IPS-18a (cell line): Measurements from ENCODE around the gene RAB44.

ENCODE experiments used
- H3K27ac ChIP-seq: one replicate; pipeline ENCODE4 v1.5.1; 2013; ENCODE audit warnings: low read length
- H3K27me3 ChIP-seq: one replicate; pipeline ENCODE4 v1.6.1; 2013; ENCODE audit warnings: mild to moderate bottlenecking, low read length; ENCODE audit not compliant: control insufficient read depth, insufficient read depth
- H3K36me3 ChIP-seq: one replicate; pipeline ENCODE4 v1.6.1; 2013; ENCODE audit warnings: low read depth, low read length; ENCODE audit not compliant: control insufficient read depth
- H3K4me1 ChIP-seq: one replicate; pipeline ENCODE4 v1.6.1; 2013; ENCODE audit warnings: low read depth, low read length; ENCODE audit not compliant: control insufficient read depth
- H3K4me3 ChIP-seq: one replicate; pipeline ENCODE4 v1.5.1; 2013; ENCODE audit warnings: low read length
- H3K9ac ChIP-seq: one replicate; pipeline ENCODE4 v1.6.1; 2013; ENCODE audit warnings: mild to moderate bottlenecking, low read length, moderate library complexity
- H3K9me3 ChIP-seq: one replicate; pipeline ENCODE4 v1.6.1; 2013; ENCODE audit warnings: low read depth, low read length; ENCODE audit not compliant: control insufficient read depth

The RAB44 gene

GRCh38 chr6:36729161-36729524, 31.5 kb downstream of the RAB44 start:
- Histone ChIP-seq H3K4me1 (no peaks in the 10 kb centered on the region), H3K27me3 (no peaks in the 10 kb centered on the region), H3K4me3 (no peak overlapping the region), H3K9me3 (no peaks in the 10 kb centered on the region), H3K27ac (no peak overlapping the region), H3K9ac (no peak overlapping the region), H3K36me3 (no peaks in the 10 kb centered on the region)

DNA sequence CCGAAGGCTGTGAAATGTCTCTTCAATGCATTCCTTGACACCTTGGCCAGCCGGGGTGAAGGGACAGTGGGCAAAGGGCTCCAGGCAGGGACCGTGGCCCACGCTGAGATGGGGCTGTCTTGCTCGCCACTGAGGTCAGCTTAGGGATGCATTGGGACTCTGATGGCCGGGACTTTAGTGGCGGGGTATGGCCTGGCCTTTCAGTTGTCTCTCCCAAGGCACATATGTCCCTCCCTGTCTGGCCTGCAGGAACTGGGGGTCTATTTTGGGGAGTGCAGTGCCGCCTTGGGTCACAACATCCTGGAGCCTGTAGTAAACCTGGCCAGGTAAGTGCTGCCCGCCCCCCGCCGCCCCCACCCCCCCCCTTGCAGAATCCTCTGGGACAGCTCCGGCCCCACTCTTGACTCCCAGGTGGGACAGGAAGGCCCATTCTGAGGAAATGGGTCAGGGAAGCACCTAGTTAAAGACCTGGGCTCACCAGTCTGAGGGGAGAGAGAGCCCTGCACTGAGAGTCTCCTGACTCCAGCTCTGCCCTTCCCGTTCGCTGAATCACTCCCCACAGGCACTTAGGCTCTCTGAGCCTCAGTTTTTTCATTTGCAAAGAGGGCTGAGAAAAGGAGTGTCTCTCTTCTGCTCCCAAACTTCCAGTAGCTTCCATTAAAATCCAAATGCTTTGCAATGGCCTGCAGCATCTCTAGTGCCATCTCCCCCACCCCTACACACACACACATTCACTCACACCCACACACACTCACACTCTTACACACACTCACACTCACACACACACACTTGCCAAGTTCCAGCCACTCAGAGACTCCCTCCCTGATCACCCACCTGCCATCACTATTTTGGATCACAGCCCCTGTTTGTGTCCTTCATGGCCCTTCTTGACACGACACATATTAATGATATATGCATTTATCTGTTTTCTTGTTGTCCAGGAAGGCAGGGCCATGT, 33.1 kb downstream of the RAB44 start:
- H3K27me3 ChIP-seq, result no peaks in the 10 kb centered on the region
- no peaks in the 10 kb centered on the region for H3K36me3 ChIP-seq
- no peak overlapping the region for H3K27ac ChIP-seq
- H3K9ac ChIP-seq, result no peak overlapping the region
- H3K9me3 ChIP-seq, result no peaks in the 10 kb centered on the region
- H3K4me3 ChIP-seq, result no peak overlapping the region
- H3K4me1 ChIP-seq, result no peaks in the 10 kb centered on the region

GRCh38 chr6:36731622-36732310, 34.1 kb downstream of the RAB44 start:
- no peaks in the 10 kb centered on the region for H3K4me1 ChIP-seq
- H3K27me3 ChIP-seq, result no peaks in the 10 kb centered on the region
- no peaks in the 10 kb centered on the region for H3K9me3 ChIP-seq
- no peak overlapping the region for H3K4me3 ChIP-seq
- no peak overlapping the region for H3K27ac ChIP-seq
- H3K36me3 ChIP-seq, result no peaks in the 10 kb centered on the region
- no peak overlapping the region for H3K9ac ChIP-seq

DNA sequence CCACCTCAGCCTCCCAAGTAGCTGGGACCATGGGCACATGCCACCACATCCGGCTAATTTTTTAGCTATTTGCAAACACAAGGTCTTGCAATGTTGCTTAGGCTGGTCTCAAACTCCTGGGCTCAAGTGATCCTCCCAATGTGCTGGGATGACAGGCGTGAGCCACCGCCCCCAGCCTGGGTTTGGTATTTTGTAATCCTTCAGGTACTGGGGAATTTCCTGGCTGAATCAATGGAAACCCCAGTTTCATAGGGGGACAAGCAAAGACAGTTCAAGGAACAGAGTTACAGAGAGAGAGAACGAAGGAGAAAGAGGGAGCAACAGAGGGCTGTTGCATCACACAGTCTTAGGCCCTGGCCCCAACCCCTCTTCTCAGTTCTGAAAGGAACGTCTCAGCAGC, 35.7 kb downstream of the RAB44 start:
- Histone ChIP-seq H3K27me3 (no peaks in the 10 kb centered on the region), H3K9me3 (no peaks in the 10 kb centered on the region), H3K4me3 (no peak overlapping the region), H3K27ac (no peak overlapping the region), H3K9ac (no peak overlapping the region), H3K4me1 (no peaks in the 10 kb centered on the region), H3K36me3 (no peaks in the 10 kb centered on the region)

DNA sequence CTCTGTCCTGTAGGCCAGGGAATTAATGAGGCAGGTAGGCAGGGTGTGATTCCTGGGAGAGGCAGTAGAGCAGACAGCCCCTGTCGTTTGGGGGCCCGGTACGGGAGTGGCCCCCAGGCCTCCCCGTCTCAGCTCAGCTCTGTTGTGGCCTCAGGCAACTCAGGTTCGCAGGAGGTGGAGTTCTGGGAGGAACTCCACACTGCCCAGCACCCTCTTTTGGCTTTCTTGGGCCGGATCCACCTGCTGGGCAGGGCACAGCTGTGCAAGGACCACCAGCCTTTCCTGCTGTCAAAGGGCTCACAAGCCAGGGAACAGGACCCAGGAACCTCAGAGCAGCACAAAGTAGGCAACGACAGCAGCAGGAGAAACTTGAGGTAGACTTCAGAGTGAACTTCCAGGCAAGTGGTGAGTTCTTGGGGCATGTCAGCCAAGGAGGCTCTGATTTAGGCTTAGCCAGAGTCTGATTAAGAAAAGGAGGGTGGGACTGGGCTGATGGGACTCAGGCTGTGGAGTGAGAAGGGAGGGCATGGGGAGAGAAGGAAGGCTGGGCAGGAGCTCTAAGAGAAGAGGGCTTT, 36.9 kb downstream of the RAB44 start:
- no peak overlapping the region for H3K9ac ChIP-seq

DNA sequence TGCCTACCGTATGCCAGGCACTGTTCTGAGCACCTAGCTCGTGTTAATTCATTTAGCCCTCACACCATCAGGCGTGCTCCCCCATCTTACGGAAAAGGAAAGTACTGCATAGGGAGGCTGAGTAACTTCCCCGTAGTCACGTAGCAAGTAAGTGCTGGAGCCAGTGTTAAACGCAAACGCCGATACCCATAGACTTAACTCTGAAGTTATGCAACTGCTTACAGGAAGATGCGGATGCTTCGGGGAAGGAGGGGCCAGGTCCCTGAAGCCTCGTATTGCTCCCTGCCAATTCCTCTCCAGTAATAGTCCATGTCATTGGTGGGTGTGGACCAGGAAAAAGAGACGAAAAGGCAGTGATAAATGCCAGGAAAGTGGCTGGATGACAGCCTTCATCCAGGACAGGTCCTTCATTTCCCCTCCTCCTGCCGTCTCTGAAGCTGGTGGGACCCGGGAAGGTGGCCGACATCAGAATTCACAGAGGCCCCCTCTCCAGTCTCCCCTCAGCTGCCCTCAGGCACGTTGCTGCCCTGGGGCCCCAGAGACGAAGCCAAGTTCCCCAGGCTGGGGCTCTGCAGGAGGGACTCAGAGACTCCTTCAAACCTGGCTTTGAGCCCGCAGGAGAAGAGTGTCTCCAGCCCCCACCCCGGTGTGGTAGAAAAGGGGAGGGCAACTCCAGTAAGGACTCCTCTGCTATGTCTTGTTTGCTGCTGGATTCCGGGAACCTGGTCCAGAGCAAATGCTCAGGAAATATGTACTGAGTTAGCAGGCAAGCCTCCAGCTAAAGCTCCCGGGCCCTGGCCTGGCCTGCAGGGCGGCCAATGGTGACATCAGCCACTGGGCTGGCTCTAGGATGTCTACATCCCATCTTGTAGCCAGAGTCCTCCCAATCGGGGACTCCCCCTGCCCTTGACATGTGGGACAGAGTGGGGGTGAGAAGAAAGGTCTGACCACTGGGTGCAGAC, 37.8 kb downstream of the RAB44 start:
- Histone ChIP-seq H3K4me3 (no peak overlapping the region), H3K9ac (no peak overlapping the region), H3K9me3 (no peaks in the 10 kb centered on the region), H3K4me1 (no peaks in the 10 kb centered on the region), H3K27ac (no peak overlapping the region), H3K36me3 (no peaks in the 10 kb centered on the region), H3K27me3 (no peaks in the 10 kb centered on the region)

More for the DNA sequence above, 36.9 kb downstream of the RAB44 start:
- H3K9me3 ChIP-seq, result no peaks in the 10 kb centered on the region
- H3K27ac ChIP-seq, result no peak overlapping the region
- no peaks in the 10 kb centered on the region for H3K36me3 ChIP-seq
- no peak overlapping the region for H3K4me3 ChIP-seq
- no peaks in the 10 kb centered on the region for H3K4me1 ChIP-seq
- no peaks in the 10 kb centered on the region for H3K27me3 ChIP-seq

GRCh38 chr6:36737043-36737785, 39.6 kb downstream of the RAB44 start:
- H3K36me3 ChIP-seq, result no peaks in the 10 kb centered on the region
- no peak overlapping the region for H3K9ac ChIP-seq
- no peak overlapping the region for H3K27ac ChIP-seq
- no peaks in the 10 kb centered on the region for H3K9me3 ChIP-seq
- H3K4me3 ChIP-seq, result no peak overlapping the region
- H3K27me3 ChIP-seq, result no peaks in the 10 kb centered on the region
- no peaks in the 10 kb centered on the region for H3K4me1 ChIP-seq

GRCh38 chr6:36738108-36738507, 40.5 kb downstream of the RAB44 start:
- no peak overlapping the region for H3K27ac ChIP-seq
- no peaks in the 10 kb centered on the region for H3K27me3 ChIP-seq
- H3K4me3 ChIP-seq, result no peak overlapping the region
- H3K36me3 ChIP-seq, result no peaks in the 10 kb centered on the region
- H3K9ac ChIP-seq, result no peak overlapping the region
- H3K9me3 ChIP-seq, result no peaks in the 10 kb centered on the region
- no peaks in the 10 kb centered on the region for H3K4me1 ChIP-seq

GRCh38 chr6:36739947-36740817, 42.6 kb downstream of the RAB44 start:
- Histone ChIP-seq H3K27me3 (no peaks in the 10 kb centered on the region), H3K36me3 (no peaks in the 10 kb centered on the region), H3K27ac (no peak overlapping the region), H3K4me1 (no peaks in the 10 kb centered on the region), H3K9me3 (no peaks in the 10 kb centered on the region), H3K4me3 (no peak overlapping the region), H3K9ac (no peak overlapping the region)

GRCh38 chr6:36740818-36741179, 43.2 kb downstream of the RAB44 start:
- no peaks in the 10 kb centered on the region for H3K4me1 ChIP-seq
- H3K36me3 ChIP-seq, result no peaks in the 10 kb centered on the region
- no peak overlapping the region for H3K4me3 ChIP-seq
- H3K27me3 ChIP-seq, result no peaks in the 10 kb centered on the region
- no peak overlapping the region for H3K9ac ChIP-seq
- no peaks in the 10 kb centered on the region for H3K9me3 ChIP-seq
- H3K27ac ChIP-seq, result no peak overlapping the region
